ENCODE measurements around the gene STX11.

- TF ChIP-seq CTCF (IDR thresholded peaks at IDR 0.05) (no peak), POLR2A (IDR thresholded peaks at IDR 0.05) (no peak)
These were observed 17.0 kb upstream of the STX11 start for GRCh38 chr6:144133225-144133821.

Measured in adrenal gland (tissue), 5 donors.